K562 (cell line): ENCODE data around the gene PRCD. TPM values are rescaled to one million over a fixed set of nuclear protein-coding genes. Genes with fewer than 3 reads are reported as not detected.

Experiments used
- BRD9 ChIP-seq: fragments of 450-650 bp; IDR thresholded peaks from 2 replicates; pipeline ENCODE4 v1.6.1; 2018; ENCODE audit warnings: low read depth; ENCODE audit not compliant: partially characterized antibody
- CREM ChIP-seq: IDR thresholded peaks from 2 replicates; pipeline ENCODE4 v1.6.1; 2014; ENCODE audit warnings: antibody characterized with exemption, low read depth
- GABPA ChIP-seq: fragments of 200-800 bp; sonication (Bioruptor generic); conservative IDR thresholded peaks from 2 replicates; pipeline ENCODE4 v1.6.1; 2016; ENCODE audit warnings: low read depth, missing genetic modification characterization, missing compliant biosample characterization
- HNRNPH1 ChIP-seq: fragments of 200-400 bp; formaldehyde crosslinking; optimal IDR thresholded peaks from 2 replicates; pipeline ENCODE3; 2017; ENCODE audit warnings: low read depth, mild to moderate bottlenecking, low read length, moderate library complexity
- KDM1A ChIP-seq, 2 experiments: fragments of 450-650 bp; IDR thresholded peaks; 2 replicates each; pipeline ENCODE4 v1.6.1; 2016; ENCODE audit warnings: mild to moderate bottlenecking in 2 of 2
- MYC ChIP-seq, 2 experiments: fragments of 250-450 bp in 1 of 2; sonication (Bioruptor Pico) in 1 of 2; IDR thresholded peaks; 2 replicates each; pipeline versions ENCODE4 v1.5.1 to v1.6.1; 2012 to 2021; ENCODE audit warnings: low read depth in 2 of 2, borderline replicate concordance in 1 of 2, improper control_type of control experiment in 1 of 2, low read length in 1 of 2, mild to moderate bottlenecking in 1 of 2, moderate library complexity in 1 of 2
- PCBP1 ChIP-seq: fragments of 200-400 bp; formaldehyde crosslinking; IDR thresholded peaks from 2 replicates; pipeline ENCODE4 v1.6.1; 2018; ENCODE audit warnings: mild to moderate bottlenecking, low read depth, low read length; ENCODE audit not compliant: poor library complexity, severe bottlenecking
- SIN3A ChIP-seq, 2 experiments: fragments of 150-350 bp in 1 of 2; IDR thresholded peaks; 2 replicates each; pipeline ENCODE4 v1.6.1; 2011 to 2016; ENCODE audit warnings: borderline replicate concordance in 2 of 2, low read depth in 2 of 2, low read length in 2 of 2, mild to moderate bottlenecking in 2 of 2, moderate library complexity in 2 of 2; ENCODE audit not compliant: control insufficient read depth in 1 of 2
- SMARCA4 ChIP-seq: fragments of 450-650 bp; IDR thresholded peaks from 2 replicates; pipeline ENCODE4 v1.6.1; 2016
- SMC3 ChIP-seq: conservative IDR thresholded peaks from 2 replicates; pipeline ENCODE4 v1.6.1; 2011; ENCODE audit warnings: low read depth, low read length, improper control_type of control experiment; ENCODE audit not compliant: insufficient read depth
- TARDBP ChIP-seq: fragments of 450-650 bp; IDR thresholded peaks from 2 replicates; pipeline ENCODE4 v1.6.1; 2016
- ZNF232 ChIP-seq: sonication (generic); formaldehyde crosslinking; IDR thresholded peaks from 2 replicates; pipeline ENCODE4 v1.8.0; 2022; ENCODE audit warnings: mild to moderate bottlenecking, missing genetic modification reagents
- polyA plus RNA-seq, 8 experiments: library from polyadenylated mRNA; depleted of rRNA in 4 of 8; stranded (reverse) in 5 of 8; unstranded in 3 of 8; fragments of >200 nt; fragmentation: Nextera tagmentation in 2 of 8; fragmentation: Illumina TruSeq in 1 of 8; extraction: Ambion mirVana in 2 of 8; extraction: Trizol in 1 of 8; gene quantifications; 2 replicates each; pipeline versions ENCODE4 v1.2.1 to v1.2.3, GENCODE V29; 2011 to 2014; ENCODE audit warnings: inconsistent platforms in 1 of 8, missing spikeins in 1 of 8
- total RNA-seq, 7 experiments: library from RNA; depleted of rRNA in 6 of 7; stranded (reverse); fragments of >200 nt in 6 of 7; fragmentation: Illumina TruSeq in 2 of 7; extraction: Trizol in 2 of 7; gene quantifications; 2 replicates each; pipeline versions ENCODE4 v1.2.1 to v1.2.3, GENCODE V29; 2011 to 2021; ENCODE audit warnings: low replicate concordance in 1 of 7
- TF ChIP-seq, protein P1 (sequence below): fragments of 250-450 bp; sonication (Bioruptor Pico); IDR thresholded peaks from 2 replicates; pipeline ENCODE4 v1.4.0; 2020
- TF ChIP-seq, protein P2 (sequence below): fragments of 450-650 bp; IDR thresholded peaks from 2 replicates; pipeline ENCODE4 v1.6.1; 2017; ENCODE audit warnings: antibody characterized with exemption, mild to moderate bottlenecking
- TF ChIP-seq, protein P3 (sequence below): fragments of 450-650 bp; IDR thresholded peaks from 2 replicates; pipeline ENCODE4 v1.7.0; 2016; ENCODE audit warnings: borderline replicate concordance
- TF ChIP-seq, protein P4 (sequence below): sonication (generic); formaldehyde crosslinking; IDR thresholded peaks from 2 replicates; pipeline ENCODE4 v1.8.0; 2022; ENCODE audit warnings: mild to moderate bottlenecking, missing genetic modification reagents

PRCD gene
- total and polyA plus RNA-seq, 9 of the 15 experiments (the other 6 are each of a cell fraction or from before 2014, with no cell fraction given): 0.20 to 0.25 (median 0.21) TPM; not detected in 6

DNA sequence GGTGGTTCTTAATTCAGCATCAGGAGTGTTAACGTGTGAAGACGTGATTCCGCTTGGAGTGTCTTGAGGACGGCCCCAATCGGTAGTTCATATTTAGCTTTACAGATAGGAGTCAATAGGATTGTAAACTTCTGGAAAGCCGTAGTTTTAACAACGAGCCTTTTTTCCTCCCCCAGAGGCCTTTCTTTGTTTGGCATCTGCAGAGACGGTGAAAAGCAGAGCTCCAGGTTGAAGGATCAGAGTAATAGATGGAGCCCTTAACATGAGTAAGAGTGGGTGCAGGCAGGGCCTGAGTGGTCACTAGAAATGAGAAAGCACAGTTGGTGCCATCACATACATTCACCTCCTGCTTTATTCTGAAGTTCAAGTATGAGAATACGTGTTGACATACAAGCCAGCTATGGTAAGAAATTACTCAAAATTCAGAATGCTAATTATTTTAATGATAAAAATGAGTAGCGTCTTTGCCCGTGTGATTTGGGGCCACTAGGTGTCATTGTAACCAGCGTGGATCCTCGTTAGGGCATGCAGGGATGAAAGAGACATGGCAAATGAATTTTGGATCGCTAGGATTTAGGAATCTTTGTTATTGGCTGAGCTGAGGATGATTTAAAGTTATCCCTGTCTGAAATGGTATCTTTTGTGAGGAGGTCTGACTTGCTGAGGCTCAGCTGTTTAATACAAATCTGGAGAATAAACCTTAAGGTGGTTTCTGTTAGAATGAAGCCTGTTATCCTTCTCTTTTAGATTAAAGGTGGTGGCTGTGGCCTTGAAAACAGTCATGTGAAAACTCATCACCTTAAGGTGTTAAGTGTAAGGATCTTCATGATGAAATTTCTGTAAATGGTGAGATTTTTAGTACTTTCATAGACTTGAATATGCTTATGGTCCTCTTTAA is 18.6 kb downstream of the PRCD start (continued):
- TF ChIP-seq TARDBP (peak; percentile 42; the same call in 1 of the 2 replicates), HNRNPH1 (no peak), CREM (no peak), SMARCA4 (0 out of 2 replicates have a peak, but pooled peaks have one; percentile 10), SIN3A (IDR thresholded peaks at IDR 0.05; ENCODE audit: borderline replicate concordance in 2 of 2, control insufficient read depth in 1 of 2, low read depth in 2 of 2, low read length in 2 of 2) (peak in 1 of 2 experiments; percentile 7; a peak in 1 of 4 replicates), PCBP1 (no peak), KDM1A (IDR thresholded peaks at IDR 0.05) (0 out of 4 replicates have a peak, but pooled peaks of 1 of the 2 experiments have one; percentile 5), SMC3 (0 out of 2 replicates have a peak, but pooled peaks have one; percentile 27), GABPA (tag) (peak; percentile 17; the same call in 1 of the 2 replicates), BRD9 (peak; percentile 37), MYC (IDR thresholded peaks at IDR 0.05; ENCODE audit: low read depth, low read length) (peak; percentile 66), MYC (CRISPR knock-in tag; IDR thresholded peaks at IDR 0.05; ENCODE audit: borderline replicate concordance, low read depth) (no peak), ZNF232 (0 out of 2 replicates have a peak, but pooled peaks have one; percentile 0)
- TF ChIP-seq, protein P1, sequence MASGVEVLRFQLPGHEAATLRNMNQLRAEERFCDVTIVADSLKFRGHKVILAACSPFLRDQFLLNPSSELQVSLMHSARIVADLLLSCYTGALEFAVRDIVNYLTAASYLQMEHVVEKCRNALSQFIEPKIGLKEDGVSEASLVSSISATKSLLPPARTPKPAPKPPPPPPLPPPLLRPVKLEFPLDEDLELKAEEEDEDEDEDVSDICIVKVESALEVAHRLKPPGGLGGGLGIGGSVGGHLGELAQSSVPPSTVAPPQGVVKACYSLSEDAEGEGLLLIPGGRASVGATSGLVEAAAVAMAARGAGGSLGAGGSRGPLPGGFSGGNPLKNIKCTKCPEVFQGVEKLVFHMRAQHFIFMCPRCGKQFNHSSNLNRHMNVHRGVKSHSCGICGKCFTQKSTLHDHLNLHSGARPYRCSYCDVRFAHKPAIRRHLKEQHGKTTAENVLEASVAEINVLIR (CRISPR knock-in tag): no peak
- TF ChIP-seq, protein P2, sequence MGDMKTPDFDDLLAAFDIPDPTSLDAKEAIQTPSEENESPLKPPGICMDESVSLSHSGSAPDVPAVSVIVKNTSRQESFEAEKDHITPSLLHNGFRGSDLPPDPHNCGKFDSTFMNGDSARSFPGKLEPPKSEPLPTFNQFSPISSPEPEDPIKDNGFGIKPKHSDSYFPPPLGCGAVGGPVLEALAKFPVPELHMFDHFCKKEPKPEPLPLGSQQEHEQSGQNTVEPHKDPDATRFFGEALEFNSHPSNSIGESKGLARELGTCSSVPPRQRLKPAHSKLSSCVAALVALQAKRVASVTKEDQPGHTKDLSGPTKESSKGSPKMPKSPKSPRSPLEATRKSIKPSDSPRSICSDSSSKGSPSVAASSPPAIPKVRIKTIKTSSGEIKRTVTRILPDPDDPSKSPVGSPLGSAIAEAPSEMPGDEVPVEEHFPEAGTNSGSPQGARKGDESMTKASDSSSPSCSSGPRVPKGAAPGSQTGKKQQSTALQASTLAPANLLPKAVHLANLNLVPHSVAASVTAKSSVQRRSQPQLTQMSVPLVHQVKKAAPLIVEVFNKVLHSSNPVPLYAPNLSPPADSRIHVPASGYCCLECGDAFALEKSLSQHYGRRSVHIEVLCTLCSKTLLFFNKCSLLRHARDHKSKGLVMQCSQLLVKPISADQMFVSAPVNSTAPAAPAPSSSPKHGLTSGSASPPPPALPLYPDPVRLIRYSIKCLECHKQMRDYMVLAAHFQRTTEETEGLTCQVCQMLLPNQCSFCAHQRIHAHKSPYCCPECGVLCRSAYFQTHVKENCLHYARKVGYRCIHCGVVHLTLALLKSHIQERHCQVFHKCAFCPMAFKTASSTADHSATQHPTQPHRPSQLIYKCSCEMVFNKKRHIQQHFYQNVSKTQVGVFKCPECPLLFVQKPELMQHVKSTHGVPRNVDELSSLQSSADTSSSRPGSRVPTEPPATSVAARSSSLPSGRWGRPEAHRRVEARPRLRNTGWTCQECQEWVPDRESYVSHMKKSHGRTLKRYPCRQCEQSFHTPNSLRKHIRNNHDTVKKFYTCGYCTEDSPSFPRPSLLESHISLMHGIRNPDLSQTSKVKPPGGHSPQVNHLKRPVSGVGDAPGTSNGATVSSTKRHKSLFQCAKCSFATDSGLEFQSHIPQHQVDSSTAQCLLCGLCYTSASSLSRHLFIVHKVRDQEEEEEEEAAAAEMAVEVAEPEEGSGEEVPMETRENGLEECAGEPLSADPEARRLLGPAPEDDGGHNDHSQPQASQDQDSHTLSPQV: peak; percentile 43; the same call in 1 of the 2 replicates
- TF ChIP-seq, protein P3, sequence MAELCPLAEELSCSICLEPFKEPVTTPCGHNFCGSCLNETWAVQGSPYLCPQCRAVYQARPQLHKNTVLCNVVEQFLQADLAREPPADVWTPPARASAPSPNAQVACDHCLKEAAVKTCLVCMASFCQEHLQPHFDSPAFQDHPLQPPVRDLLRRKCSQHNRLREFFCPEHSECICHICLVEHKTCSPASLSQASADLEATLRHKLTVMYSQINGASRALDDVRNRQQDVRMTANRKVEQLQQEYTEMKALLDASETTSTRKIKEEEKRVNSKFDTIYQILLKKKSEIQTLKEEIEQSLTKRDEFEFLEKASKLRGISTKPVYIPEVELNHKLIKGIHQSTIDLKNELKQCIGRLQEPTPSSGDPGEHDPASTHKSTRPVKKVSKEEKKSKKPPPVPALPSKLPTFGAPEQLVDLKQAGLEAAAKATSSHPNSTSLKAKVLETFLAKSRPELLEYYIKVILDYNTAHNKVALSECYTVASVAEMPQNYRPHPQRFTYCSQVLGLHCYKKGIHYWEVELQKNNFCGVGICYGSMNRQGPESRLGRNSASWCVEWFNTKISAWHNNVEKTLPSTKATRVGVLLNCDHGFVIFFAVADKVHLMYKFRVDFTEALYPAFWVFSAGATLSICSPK: 0 out of 2 replicates have a peak, but pooled peaks have one; percentile 2
- TF ChIP-seq, protein P4, sequence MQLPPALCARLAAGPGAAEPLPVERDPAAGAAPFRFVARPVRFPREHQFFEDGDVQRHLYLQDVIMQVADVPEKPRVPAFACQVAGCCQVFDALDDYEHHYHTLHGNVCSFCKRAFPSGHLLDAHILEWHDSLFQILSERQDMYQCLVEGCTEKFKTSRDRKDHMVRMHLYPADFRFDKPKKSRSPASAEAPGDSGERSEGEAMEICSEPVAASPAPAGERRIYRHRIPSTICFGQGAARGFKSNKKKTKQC (CRISPR knock-in tag): no peak
